GM19455 (cell line): ENCODE data around the gene ZBTB8A.
"Not testable (repeated sequence)": the region's sequence is repeated elsewhere in the genome, so short reads cannot be mapped to it uniquely, and the experiment has no call there.

Experiments
- ATAC-seq: cut with Tn5 transposase; IDR thresholded peaks from one replicate; pipeline ENCODE4 v1.9.1; 2021; ENCODE audit not compliant: unreplicated experiment

Gene ZBTB8A

DNA sequence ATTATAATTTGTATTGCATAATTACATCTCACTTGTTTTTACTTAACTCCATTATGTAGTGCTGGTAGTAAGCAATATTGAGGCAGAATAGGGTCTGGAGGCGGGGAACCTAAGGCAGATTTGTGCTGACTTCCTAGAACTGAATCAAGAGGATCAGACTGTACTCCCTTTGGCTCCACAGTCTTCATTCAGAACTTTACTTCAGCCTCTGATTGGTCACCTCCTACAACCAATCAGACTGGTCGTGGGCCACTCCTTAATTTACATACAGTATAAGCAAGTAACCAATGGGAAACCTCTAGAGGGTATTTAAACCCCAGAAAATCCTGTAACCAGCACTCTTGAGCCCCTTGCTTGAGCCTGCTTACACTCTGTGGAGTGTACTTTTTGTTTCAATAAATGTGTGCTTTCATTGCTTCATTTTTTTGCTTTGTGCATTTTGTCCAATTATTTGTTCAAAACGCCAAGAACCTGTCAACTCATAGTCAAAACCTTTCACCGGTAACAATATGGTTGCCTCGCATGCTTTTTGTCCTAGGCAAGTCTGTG is 79.5 kb downstream of the ZBTB8A start:
- no peak for ATAC-seq

DNA sequence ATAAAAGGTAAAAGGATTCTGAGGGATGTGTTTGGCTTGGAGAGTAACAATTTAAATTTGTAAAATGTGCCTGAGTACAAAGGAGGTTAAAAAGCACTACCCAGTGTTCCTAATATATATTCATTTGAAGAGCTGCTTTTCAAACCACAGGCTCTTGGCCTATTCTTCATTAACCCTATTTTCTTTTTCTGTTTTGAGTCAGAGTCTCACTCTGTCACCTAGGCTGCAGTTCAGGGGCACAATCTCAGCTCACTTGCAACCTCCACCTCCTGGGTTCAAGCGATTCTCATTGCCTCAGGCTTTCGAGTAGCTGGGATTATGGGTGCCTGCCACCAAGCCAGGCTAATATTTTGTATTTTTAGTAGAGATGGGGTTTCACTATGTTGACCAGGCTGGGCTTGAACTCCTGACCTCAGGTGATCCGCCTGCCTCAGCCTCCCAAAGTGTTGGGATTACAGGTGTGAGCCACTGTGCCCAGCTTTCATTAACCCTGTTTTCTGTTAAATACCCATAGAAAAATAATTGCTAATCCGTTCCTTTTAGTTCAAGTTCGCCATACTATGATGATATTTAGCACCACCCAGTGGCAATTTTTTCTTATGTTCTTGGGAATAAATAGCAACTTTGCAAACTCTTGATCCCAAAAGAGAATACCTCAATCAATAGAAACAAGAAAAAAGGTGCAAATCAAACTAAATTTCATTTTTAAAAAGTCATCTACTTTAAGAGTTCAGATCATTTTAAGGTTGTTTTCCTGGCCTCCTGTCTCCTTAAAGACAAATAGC is 80.7 kb downstream of the ZBTB8A start:
- ATAC-seq = peak; percentile 75

DNA sequence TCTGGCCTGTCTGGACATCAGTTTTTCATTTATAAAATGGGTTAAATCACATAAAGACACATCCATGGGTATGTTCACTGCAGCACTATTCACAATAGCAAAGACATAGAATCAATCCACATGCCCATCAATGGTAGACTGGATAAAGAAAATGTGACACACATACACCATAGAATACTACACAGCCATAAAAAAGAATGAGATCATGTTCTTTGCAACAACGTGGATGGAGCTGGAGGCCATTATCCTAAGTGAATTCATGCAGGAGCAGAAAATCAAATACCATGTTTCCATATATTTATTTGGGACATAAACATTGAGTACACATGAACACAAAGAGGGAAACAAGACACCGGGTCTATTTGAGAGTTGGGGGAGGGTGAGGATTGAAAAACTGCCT is 83.0 kb downstream of the ZBTB8A start:
- ATAC-seq = no peak

DNA sequence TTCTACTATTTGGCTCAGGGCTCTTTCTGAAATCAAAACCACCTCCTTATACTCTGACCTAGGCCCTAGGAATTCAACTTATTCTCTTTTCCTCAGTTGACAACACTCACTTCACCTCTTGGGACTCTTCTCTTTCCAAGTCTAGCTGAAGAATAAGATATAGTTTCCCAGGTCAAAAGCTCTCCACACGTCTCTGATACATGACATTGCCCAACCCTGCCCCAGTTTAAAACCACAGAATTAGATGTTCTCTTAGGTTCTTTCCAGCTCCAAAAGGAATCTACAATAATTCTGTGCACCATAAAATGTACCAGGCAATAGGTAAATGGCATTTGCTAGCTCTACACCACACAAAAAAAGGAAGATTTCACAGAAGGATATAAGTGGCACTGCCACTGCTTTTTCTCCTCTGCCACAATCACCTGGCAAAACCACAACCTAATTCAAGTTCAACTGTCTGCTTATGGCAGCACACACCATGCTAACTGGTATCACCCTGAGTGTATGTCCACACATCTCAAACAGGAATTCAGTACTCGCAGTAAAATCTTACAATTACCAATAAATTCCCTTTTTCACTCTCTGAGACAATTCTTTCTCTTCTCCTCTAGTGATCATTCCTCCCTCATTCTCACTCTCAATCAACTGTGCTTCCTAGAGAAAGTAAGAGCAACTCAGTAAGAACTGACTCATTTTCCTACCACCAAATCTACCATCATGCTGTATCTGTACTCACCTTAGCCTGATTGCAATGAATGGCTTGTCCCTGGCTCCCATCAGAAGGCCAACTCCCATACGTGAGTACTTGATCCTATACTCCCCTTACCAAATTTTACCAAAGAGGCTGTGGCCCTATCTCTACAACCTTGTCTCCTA is 83.8 kb downstream of the ZBTB8A start:
- no peak for ATAC-seq

DNA sequence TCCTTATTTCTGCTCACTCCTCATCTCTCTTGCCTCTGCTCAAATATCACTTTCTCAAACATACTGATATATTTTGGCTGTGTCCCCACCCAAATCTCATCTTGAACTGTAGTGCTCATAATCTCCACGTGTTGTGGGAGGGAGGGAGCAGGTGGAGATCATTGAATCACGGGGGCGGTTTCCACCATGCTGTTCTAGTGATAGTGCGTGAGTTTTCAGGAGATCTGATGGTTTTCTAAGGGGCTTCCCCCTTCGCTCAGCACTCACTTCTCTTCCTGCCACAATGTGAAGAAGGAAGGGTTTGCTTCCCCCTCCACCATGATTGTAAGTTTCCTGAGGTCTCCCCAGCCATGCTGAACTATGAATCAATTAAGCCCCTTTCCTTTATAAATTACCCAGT is 84.5 kb downstream of the ZBTB8A start:
- no peak for ATAC-seq

DNA sequence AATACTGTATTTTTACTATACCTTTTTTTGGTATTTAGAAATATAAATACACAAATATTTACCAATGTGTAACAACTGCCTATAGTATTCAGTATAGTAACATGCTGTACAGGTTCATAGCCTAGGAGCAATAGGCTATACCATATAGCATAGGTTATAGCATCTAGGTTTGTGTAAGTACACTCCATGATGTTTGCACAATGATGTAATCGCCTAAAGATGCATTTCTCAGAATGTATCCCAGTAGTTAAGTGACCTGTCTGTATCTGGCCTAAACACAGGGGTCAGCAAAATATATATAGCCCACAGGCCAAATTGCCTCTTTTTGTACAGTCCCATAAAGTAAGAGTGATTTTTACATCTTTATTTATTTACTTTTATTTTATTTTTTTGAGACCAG is 86.9 kb downstream of the ZBTB8A start:
- no peak for ATAC-seq

DNA sequence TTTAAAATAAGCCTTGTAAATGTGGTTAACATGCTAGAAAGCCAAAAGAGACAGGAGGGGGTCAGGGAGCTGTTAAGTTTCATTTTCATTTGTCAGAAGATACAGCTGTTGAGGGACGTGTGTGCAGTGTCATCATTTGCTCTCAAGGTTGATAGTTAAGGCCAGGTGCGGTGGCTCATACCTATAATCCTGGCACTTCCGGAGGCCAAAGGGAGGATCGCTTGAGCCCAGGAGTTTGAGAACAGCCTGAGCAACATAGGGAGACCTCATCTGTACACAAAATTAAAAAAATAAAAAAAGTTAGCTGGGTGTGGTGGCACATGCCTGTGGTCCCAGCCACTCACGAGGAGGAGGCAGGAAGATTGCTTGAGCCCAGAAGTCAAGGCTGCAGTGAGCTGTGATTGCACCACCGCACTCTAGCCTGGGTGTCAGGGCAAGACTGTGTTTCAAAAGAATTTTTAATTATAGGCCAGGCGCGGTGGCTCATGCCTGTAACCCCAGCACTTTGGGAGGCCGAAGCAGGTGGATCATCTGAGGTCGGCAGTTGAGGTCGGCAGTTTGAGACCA is 88.5 kb downstream of the ZBTB8A start:
- peak; percentile 72 for ATAC-seq

DNA sequence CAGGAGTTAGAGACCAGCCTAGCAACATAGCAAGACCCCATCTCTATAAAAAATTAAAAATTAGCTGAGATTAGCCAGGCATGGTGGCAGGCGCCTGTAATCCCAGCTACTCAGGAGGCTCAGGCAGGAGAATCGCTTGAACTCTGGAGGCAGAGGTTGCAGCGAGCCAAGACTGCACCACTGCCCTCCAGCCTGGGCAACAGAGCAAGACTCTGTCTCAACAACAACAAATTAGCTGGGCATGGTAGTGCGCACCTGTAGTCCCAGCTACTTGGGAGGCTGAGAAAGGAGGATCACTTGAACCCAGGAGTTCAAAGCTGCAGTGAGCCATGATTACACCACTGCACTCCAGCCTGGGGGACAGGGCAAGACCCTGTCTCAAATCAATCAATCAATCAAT is 90.9 kb downstream of the ZBTB8A start:
- not testable (repeated sequence) for ATAC-seq

DNA sequence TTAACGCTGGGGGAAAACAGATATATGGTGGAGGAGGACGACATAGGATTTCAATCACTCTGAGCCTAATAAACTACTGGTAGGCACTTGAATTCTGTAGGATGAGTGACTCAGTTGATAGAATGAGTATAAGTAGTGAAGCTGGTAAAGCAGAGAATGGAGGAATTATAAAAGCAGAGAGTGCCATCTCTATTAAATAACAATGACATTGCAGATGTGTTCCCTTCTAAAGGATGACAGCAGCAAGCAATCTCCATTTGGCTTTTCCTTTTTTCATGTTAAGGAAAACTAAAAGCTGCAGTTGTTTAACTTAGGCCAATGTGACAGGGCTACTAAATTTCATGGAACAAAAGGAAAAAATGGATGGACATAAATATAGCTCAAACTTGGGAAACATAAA is 93.6 kb downstream of the ZBTB8A start:
- ATAC-seq = no peak

DNA sequence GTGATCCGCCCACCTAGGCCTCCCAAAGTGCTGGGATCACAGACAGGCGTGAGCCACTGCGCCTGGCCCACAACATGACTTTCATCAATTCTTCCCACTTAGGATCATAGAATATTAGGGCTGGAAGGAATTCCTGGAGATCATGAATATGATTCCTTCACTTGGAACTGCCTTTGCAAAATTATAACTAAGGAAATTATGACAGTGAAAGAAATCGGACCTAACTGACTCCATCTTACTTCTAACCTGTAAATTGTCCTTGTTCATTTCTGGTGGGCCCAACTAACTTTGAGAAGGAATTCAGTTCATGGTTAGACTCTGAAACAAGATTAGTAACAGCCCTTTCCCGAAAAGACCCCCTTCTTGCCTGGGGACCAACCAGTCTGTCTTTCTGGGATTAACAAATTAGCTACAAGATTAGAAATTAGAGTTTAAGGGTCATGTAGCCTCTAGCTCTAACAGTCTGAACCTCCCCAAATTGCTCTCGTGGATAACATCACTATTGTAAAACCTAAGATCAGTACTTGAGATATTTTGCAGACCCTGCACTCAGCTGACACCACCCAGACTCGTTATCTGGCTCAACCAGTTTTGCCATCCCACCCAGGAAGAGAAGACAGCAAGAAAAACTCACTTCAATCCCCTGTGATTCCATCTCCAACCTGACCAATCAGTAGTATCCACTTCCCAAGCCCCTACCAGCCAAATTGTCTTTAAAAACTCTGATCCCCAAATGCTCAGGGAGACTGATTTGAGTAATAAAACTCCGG is 96.5 kb downstream of the ZBTB8A start:
- ATAC-seq = no peak

DNA sequence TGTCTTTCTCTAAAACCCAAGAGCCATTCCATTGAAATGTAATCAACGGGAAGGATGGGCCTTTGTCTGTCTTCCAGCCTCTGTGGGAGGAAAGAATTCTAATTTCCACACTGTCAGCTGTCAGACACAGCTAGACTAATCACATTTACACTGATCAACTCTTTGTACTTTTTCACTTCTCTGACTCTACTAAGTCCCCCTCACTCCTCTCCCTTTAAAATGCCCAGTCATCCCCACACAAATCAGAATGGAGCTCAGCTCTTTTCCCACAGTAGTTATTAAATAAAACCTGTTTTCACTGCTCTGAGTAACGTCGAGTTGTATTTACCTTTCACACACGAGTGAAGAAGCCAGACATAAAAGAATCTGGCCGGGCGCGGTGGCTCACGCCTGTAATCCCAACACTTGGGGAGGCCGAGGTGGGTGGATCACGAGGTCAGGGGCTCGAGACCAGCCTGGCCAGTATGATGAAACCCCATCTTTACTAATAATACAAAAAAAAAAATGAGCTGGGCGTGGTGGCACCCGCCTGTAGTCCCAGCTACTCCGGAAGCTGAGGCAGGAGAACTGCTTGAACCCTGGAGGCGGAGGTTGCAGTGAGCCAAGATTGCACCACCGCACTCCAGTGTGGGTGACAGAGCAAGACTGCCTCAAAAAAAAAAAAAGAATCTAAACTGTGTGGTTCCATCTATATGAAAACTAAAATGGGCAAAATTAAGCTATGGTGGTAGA is 97.9 kb downstream of the ZBTB8A start:
- ATAC-seq = no peak

DNA sequence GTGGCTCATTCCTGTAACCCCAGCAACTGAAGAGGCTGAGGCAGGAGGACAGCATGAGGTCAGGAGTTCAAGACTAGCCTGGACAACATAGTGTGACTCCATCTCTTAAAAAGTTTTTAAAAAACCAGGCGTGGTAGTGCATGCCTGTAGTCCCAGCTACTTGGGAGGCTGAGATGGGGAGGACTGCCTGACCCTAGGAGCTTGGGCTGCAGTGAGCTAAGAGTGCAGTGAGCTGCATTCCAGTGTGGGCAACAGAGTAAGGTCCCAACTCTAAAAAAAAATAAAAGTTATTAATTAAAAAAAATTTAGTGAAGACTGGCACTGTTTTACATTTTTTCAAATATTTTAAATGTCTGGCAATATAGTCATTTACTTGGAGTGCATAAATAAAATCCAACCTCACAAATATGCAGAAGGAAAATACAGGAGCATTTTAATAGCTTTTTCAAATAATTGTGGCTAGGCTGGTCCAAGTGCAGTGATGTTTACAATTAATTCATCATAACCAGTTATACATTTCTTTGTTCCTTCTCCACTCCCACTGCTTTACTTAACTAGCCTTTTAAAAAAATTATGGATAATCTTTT is 100.4 kb downstream of the ZBTB8A start:
- no peak for ATAC-seq

DNA sequence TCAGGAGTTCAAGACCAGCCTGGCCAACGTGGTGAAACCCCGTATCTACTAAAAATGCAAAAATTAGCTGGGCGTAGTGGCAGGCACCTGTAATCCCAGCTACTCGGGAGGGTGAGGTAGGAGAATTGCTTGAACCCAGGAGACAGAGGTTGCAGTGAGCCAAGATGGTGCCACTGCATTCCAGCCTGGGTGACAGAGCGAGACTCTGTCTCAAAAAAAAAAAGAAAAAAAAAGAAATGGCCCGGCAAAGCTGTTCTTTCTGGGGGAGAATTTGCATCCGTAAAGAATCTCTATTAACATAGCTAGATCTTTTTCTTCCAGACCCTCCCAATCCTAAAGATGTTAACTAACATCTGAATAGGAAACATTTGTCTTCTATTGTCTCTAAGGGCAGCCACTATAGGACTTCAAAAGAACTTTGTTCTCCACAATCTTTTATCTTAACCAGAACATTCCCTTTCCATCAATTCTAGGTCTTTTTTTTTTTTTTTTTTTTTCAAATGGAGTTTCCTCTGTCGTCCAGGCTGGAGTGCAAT is 103.1 kb downstream of the ZBTB8A start:
- ATAC-seq = not testable (repeated sequence)

DNA sequence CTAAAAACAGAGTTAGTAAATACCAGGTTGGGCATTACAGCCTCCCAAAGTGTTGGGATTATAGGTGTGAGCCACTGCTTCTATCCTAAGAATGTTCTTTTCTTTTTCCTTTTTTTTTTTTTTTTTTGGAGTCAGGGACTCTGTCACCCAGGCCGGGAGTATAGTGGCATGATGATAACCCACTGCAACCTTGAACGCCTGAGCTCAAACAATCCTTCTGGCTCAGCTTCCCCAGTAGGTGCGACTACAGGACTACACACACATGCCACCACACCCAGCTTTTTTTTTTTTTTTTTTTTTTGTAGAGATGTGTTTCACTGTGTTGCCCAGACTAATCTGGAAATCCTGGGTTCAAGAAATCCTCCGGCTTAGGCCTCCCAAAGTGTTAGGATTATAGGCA is 105.2 kb downstream of the ZBTB8A start:
- no peak for ATAC-seq

DNA sequence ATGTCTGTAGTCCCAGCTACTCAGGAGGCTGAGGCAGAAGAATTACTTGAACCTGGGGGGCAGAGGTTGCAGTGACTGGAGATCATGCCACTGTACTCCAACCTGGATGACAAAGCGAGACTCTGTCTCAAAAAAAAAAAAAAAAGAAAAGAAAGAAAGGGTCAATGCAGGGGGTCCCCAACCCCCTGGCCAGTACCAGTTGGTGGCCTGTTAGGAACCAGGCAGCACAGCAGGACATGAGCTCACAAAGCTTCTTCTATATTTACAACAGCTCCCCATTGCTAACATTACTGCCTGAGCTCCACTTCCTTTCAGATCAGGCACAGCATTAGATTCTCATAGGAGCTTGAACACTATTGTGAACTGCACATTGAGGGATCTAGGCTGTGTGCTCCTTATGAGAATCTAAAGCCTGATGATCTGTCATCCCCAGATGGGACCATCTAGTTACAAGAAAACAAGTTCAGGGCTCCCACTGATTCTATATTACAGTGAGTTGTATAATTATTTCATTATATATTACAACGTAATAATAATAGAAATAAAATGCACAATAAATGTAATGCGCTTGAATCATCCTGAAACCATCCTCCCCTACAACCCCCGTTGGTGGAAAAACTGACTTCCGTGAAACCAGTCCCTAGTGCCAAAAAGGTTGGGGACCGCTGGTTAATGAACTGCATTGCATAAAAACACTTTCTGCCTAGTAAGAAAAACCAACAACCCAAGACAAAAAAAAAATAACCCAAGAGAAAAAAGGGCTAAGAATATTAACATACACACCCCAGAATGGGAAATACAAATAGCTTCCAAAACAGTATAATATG is 108.3 kb downstream of the ZBTB8A start:
- ATAC-seq = no peak

DNA sequence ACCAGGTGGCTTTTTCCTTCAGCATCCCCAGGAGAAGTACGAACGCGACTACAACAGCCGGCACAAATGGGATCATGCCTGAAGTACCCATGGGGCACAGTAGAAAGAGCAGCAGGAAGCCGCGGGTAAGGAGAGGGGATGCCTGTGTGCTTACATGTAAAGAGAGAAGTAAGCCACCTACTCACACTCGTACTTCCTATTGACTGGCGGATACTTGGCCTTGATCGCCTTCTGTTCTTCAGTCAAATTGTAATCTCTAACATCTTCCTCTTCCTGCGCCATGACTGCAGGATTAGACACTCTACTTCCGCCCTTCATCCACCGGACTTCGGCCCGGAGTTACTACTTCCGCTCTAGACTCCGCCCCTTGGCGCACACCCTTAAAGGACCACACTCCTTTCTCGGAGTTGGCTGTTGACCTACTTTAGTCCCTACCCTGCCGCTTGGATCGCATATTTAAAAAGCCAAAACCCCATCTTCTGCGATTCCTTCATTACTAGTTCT is 111.1 kb downstream of the ZBTB8A start, which contains the start of gene ZBTB8OS:
Gene ZBTB8OS, minus strand, starts transcription at position 303 of the 504 bp plus-strand sequence. Its CDS starts 21 bp downstream, at position 282.
- peak; percentile 58 for ATAC-seq

DNA sequence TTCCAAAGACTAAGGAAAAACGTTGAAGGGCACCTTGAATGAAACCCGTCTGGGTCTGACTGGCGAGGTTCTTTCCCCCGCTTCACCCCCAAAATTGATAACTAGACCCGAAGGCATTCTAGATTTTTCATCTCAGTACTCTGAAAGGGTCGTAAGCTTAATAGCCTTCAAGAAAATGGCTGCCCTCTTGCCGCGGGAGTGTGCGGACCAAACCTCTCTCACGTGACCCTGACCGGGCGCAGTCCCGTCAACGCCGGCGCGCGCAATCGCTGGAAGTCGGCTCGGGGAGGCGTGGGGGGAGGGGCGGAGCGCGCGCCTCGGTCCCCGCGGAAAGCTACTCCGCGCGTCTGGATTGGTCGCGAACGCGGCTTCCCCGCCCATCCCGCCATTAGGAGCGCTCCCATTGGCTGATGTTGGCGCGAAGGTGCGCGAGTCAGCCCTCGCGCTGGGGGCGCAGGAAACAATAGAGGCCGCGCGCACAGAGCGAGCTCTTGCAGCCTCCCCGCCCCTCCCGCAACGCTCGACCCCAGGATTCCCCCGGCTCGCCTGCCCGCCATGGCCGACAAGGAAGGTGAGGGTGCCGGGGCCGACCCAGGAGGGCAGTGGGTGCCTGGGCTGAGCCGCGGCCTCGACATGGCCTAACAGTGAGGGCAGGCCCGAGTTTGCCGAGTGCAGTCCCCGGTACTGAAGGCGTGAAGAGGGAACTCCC is 111.7 kb downstream of the ZBTB8A start, which contains the start of gene RBBP4:
Gene RBBP4, plus strand, starts transcription at position 457 of the 709 bp plus-strand sequence. Its CDS starts 99 bp downstream, at position 556.
- ATAC-seq = peak; percentile 76
